Suprapubic skin (tissue), 4 donors: Measurements from ENCODE around the gene DAB1. TPM values are rescaled to one million over a fixed set of nuclear protein-coding genes. Genes with fewer than 3 reads are reported as not detected.

Source experiments
- DNase-seq, 2 donors: peaks; one replicate each; pipeline ENCODE4 v3.0.0-alpha.2; 2019; ENCODE audit warnings: low spot score in 2 of 2
- H3K27ac ChIP-seq: fragments of 200-600 bp; sonication (generic); one replicate; pipeline ENCODE4 v1.5.1; 2019
- H3K27me3 ChIP-seq: fragments of 200-600 bp; sonication (generic); one replicate; pipeline ENCODE4 v1.5.1; 2019
- H3K36me3 ChIP-seq: fragments of 200-600 bp; sonication (generic); one replicate; pipeline ENCODE4 v1.5.1; 2019
- H3K4me1 ChIP-seq: fragments of 200-600 bp; sonication (generic); one replicate; pipeline ENCODE4 v1.5.1; 2019
- H3K4me3 ChIP-seq: fragments of 200-600 bp; sonication (generic); one replicate; pipeline ENCODE4 v1.5.1; 2019; ENCODE audit warnings: mild to moderate bottlenecking
- H3K9me3 ChIP-seq: fragments of 200-600 bp; sonication (generic); one replicate; pipeline ENCODE4 v1.5.1; 2019
- CTCF ChIP-seq, 2 donors: fragments of 200-600 bp in 1 of 2; fragments of 450-650 bp in 1 of 2; sonication (generic) in 1 of 2; IDR thresholded peaks; one replicate each; pipeline ENCODE4 v1.5.1; 2016 to 2019; ENCODE audit warnings: antibody characterized with exemption in 2 of 2, mild to moderate bottlenecking in 1 of 2, moderate library complexity in 1 of 2
- EP300 ChIP-seq: sonication (generic); formaldehyde crosslinking; IDR thresholded peaks from one replicate; pipeline ENCODE4 v1.6.1; 2017; ENCODE audit warnings: antibody characterized with exemption
- POLR2A ChIP-seq, 2 donors: fragments of 450-650 bp; IDR thresholded peaks; one replicate each; pipeline ENCODE4 v1.6.1; 2017; ENCODE audit warnings: antibody characterized with exemption in 2 of 2, mild to moderate bottlenecking in 2 of 2, moderate library complexity in 2 of 2
- POLR2AphosphoS5 ChIP-seq, 3 donors: sonication (generic); formaldehyde crosslinking; IDR thresholded peaks; one replicate each; pipeline ENCODE4 v1.6.1; 2017; ENCODE audit warnings: antibody characterized with exemption in 3 of 3
- WGBS: methylation state at CpG from one replicate; pipeline ENCODE4 v1.1.5; 2018; 5-methylcytosine and 5-hydroxymethylcytosine counted together
- total RNA-seq, 4 donors: library from RNA; depleted of rRNA; stranded (reverse); fragments of >200 nt; gene quantifications; one replicate each; pipeline ENCODE4 v1.1.0, GENCODE V29; 2016

Gene DAB1
- total RNA-seq, 4 donors from 2014 or later, result 0.17 to 1.0 (median 0.30) TPM

- no peaks in the 10 kb centered on the region for H3K27me3 ChIP-seq
- no peaks in the 10 kb centered on the region for H3K9me3 ChIP-seq
- no peak for DNase-seq
- H3K4me3 ChIP-seq, result no peak overlapping the region
- H3K27ac ChIP-seq, result no peak overlapping the region
- TF ChIP-seq EP300, result no peak
- TF ChIP-seq POLR2AphosphoS5 (IDR thresholded peaks at IDR 0.05), result no peak
- no peak for TF ChIP-seq POLR2A (IDR thresholded peaks at IDR 0.05)
- no peak for TF ChIP-seq CTCF (IDR thresholded peaks at IDR 0.05)
- H3K4me1 ChIP-seq, result no peaks in the 10 kb centered on the region
- 71% methylated on average over 5 of the region's 5 CpGs for WGBS
- H3K36me3 ChIP-seq, result no peaks in the 10 kb centered on the region
These were observed 208.8 kb downstream of the DAB1 start for GRCh38 chr1:57214951-57215575.

GRCh38 chr1:57210881-57211280, 213.0 kb downstream of the DAB1 start:
- no peaks in the 10 kb centered on the region for H3K27me3 ChIP-seq
- H3K9me3 ChIP-seq, result no peaks in the 10 kb centered on the region
- no peak for DNase-seq
- WGBS, result 74% methylated on average over 2 of the region's 2 CpGs
- no peak overlapping the region for H3K4me3 ChIP-seq
- H3K4me1 ChIP-seq, result no peaks in the 10 kb centered on the region
- H3K27ac ChIP-seq, result no peak overlapping the region
- no peak for TF ChIP-seq POLR2AphosphoS5 (IDR thresholded peaks at IDR 0.05)
- TF ChIP-seq EP300, result no peak
- no peak for TF ChIP-seq POLR2A (IDR thresholded peaks at IDR 0.05)
- TF ChIP-seq CTCF (IDR thresholded peaks at IDR 0.05), result no peak
- no peaks in the 10 kb centered on the region for H3K36me3 ChIP-seq

DNA sequence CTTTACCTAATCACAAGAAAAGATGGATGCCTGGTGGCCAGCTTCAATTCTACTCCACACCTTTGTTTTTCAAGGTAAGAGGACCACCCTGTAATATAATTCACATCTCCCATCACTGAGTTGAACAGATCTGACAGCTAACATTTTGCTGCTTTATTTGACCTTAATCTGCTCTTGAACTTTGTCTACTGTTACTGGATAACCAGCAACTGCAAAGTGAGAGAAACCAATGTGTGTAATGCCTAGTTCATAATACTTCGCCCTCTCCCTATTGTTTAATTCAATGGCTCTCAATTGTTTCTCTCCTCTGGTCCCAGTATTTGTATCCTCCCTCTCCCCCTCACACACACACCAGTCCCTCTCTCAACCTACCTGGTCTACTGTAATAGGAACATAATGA, 214.4 kb downstream of the DAB1 start:
- Histone ChIP-seq H3K27ac (no peak overlapping the region), H3K4me1 (no peaks in the 10 kb centered on the region), H3K9me3 (no peaks in the 10 kb centered on the region), H3K27me3 (no peaks in the 10 kb centered on the region), H3K4me3 (no peak overlapping the region), H3K36me3 (no peaks in the 10 kb centered on the region)
- WGBS, result 97% methylated on average over 1 of the region's 1 CpG
- TF ChIP-seq CTCF (IDR thresholded peaks at IDR 0.05), result no peak
- TF ChIP-seq POLR2A (IDR thresholded peaks at IDR 0.05), result no peak
- TF ChIP-seq POLR2AphosphoS5 (IDR thresholded peaks at IDR 0.05), result no peak
- TF ChIP-seq EP300, result no peak
- no peak for DNase-seq

- DNase-seq, result no peak
- TF ChIP-seq POLR2AphosphoS5 (IDR thresholded peaks at IDR 0.05), result no peak
- no peak for TF ChIP-seq POLR2A (IDR thresholded peaks at IDR 0.05)
- TF ChIP-seq CTCF (IDR thresholded peaks at IDR 0.05), result no peak
- no peak for TF ChIP-seq EP300
- Histone ChIP-seq H3K27ac (no peak overlapping the region), H3K36me3 (no peaks in the 10 kb centered on the region), H3K27me3 (no peaks in the 10 kb centered on the region), H3K9me3 (no peaks in the 10 kb centered on the region), H3K4me1 (no peaks in the 10 kb centered on the region), H3K4me3 (no peak overlapping the region)
- 83% methylated on average over 1 of the region's 1 CpG for WGBS
These were observed 215.0 kb downstream of the DAB1 start for GRCh38 chr1:57208741-57209302.

- no peaks in the 10 kb centered on the region for H3K4me1 ChIP-seq
- H3K27me3 ChIP-seq, result no peaks in the 10 kb centered on the region
- H3K36me3 ChIP-seq, result no peaks in the 10 kb centered on the region
- H3K9me3 ChIP-seq, result no peaks in the 10 kb centered on the region
- H3K27ac ChIP-seq, result no peak overlapping the region
- H3K4me3 ChIP-seq, result no peak overlapping the region
- TF ChIP-seq POLR2AphosphoS5 (IDR thresholded peaks at IDR 0.05) (no peak), EP300 (no peak), POLR2A (IDR thresholded peaks at IDR 0.05) (no peak), CTCF (IDR thresholded peaks at IDR 0.05) (no peak)
- no peak for DNase-seq
These were observed 217.8 kb downstream of the DAB1 start for GRCh38 chr1:57206038-57206437.
